Common myeloid progenitor, CD34-positive (primary cell): Measurements from ENCODE around the gene DIPK1A.
"Not testable (repeated sequence)": the region's sequence is repeated elsewhere in the genome, so short reads cannot be mapped to it uniquely, and the experiment has no call there.

Experiments used
- CTCF ChIA-PET: fragments of 350-600 bp; sonication (Branson Sonifier 250); formaldehyde crosslinking; loops from one replicate; lab custom pipeline; 2021; ENCODE audit warnings: antibody characterized with exemption; lab: Charles Lee
- POLR2A ChIA-PET: fragments of 350-600 bp; sonication (Branson Sonifier 250); formaldehyde crosslinking; loops from one replicate; lab custom pipeline; 2021; ENCODE audit warnings: antibody characterized with exemption; lab: Charles Lee
- DNase-seq, 3 donors: peaks; one replicate each; pipeline versions ENCODE4 v3.0.0 to v3.0.0-alpha.2; 2013
- H3K27ac ChIP-seq, 2 experiments: 1 replicate in 1 of 2; 2 replicates in 1 of 2; pipeline ENCODE4 v1.7.0; 2013; ENCODE audit warnings: inconsistent platforms in 2 of 2, low read length in 2 of 2, mild to moderate bottlenecking in 2 of 2, low read depth in 1 of 2, moderate library complexity in 1 of 2; ENCODE audit not compliant: severe bottlenecking in 2 of 2, insufficient read depth in 1 of 2, poor library complexity in 1 of 2
- H3K27me3 ChIP-seq, 5 experiments: replicated peaks in 2 of 5; 1 replicate in 3 of 5; 2 replicates in 2 of 5; pipeline versions ENCODE4 v1.6.1 to v1.7.0; 2013; ENCODE audit warnings: low read length in 4 of 5, mild to moderate bottlenecking in 2 of 5, moderate library complexity in 2 of 5, inconsistent platforms in 1 of 5; ENCODE audit not compliant: insufficient read depth in 5 of 5, control insufficient read depth in 4 of 5
- H3K36me3 ChIP-seq, 4 experiments: 1 replicate in 2 of 4; 2 replicates in 2 of 4; pipeline versions ENCODE4 v1.6.1 to v1.7.0; 2013; ENCODE audit warnings: low read length in 3 of 4, control low read depth in 1 of 4, mild to moderate bottlenecking in 1 of 4; ENCODE audit not compliant: control insufficient read depth in 4 of 4, insufficient read depth in 4 of 4
- H3K4me1 ChIP-seq, 4 experiments: 1 replicate in 3 of 4; 2 replicates in 1 of 4; pipeline versions ENCODE4 v1.6.1 to v1.7.1; 2013; ENCODE audit warnings: low read length in 3 of 4, mild to moderate bottlenecking in 3 of 4, control low read depth in 1 of 4, inconsistent platforms in 1 of 4, moderate library complexity in 1 of 4; ENCODE audit not compliant: control insufficient read depth in 4 of 4, insufficient read depth in 4 of 4; ENCODE audit errors: control extremely low read depth in 1 of 4
- H3K4me3 ChIP-seq, 7 experiments: 1 replicate in 4 of 7; 2 replicates in 3 of 7; pipeline versions ENCODE4 v1.5.1 to v1.7.0; 2013; ENCODE audit warnings: mild to moderate bottlenecking in 7 of 7, low read length in 6 of 7, moderate library complexity in 6 of 7, inconsistent platforms in 2 of 7, low read depth in 2 of 7, control low read depth in 1 of 7; ENCODE audit not compliant: insufficient read depth in 4 of 7, control insufficient read depth in 1 of 7; ENCODE audit errors: extremely low read depth in 1 of 7
- H3K9me3 ChIP-seq, 5 experiments: 1 replicate in 4 of 5; 2 replicates in 1 of 5; pipeline versions ENCODE4 v1.6.1 to v1.7.1; 2013; ENCODE audit warnings: low read length in 4 of 5, mild to moderate bottlenecking in 2 of 5, inconsistent platforms in 1 of 5, low read depth in 1 of 5, moderate library complexity in 1 of 5; ENCODE audit not compliant: control insufficient read depth in 4 of 5, insufficient read depth in 2 of 5; ENCODE audit errors: control extremely low read depth in 1 of 5
- WGBS: methylation state at CpG from one replicate; pipeline ENCODE4 v1.1.5; 2013; ENCODE audit not compliant: insufficient coverage; 5-methylcytosine and 5-hydroxymethylcytosine counted together

DIPK1A gene

GRCh38 chr1:92899780-92900179 is 61.5 kb downstream of the DIPK1A start:
- H3K4me3 ChIP-seq: no peak overlapping the region
- no peaks in the 10 kb centered on the region for H3K27me3 ChIP-seq
- no peak overlapping the region for H3K27ac ChIP-seq
- CTCF ChIA-PET: interaction anchor here (0.8 to 1.7 kb wide), 3 partner anchors 8 to 41 kb away, joined by 3 to 4 read pairs (median 3); no protein-coding TSS in a partner anchor
- POLR2A ChIA-PET: no interaction called here
- H3K36me3 ChIP-seq: no peaks in the 10 kb centered on the region
- no peak for DNase-seq
- peaks cover 0 to 21% (median 8%) of the 10 kb centered on the region in 5 experiments for H3K9me3 ChIP-seq
- no peaks in the 10 kb centered on the region for H3K4me1 ChIP-seq

- H3K4me1 ChIP-seq, POLR2A ChIA-PET, H3K4me3 ChIP-seq, DNase-seq, H3K27ac ChIP-seq, H3K36me3 ChIP-seq, H3K27me3 ChIP-seq: not testable (repeated sequence)
- peaks cover 0 to 21% (median 8%) of the 10 kb centered on the region in 5 experiments for H3K9me3 ChIP-seq
- CTCF ChIA-PET: interaction anchor here (1.7 kb wide), 1 partner anchor 18 kb away, joined by 4 read pairs; no protein-coding TSS in a partner anchor
- no CpG with 5 or more reads among the region's 2 CpGs for WGBS
Measured at GRCh38 chr1:92898053-92898452, 63.2 kb downstream of the DIPK1A start.

DNA sequence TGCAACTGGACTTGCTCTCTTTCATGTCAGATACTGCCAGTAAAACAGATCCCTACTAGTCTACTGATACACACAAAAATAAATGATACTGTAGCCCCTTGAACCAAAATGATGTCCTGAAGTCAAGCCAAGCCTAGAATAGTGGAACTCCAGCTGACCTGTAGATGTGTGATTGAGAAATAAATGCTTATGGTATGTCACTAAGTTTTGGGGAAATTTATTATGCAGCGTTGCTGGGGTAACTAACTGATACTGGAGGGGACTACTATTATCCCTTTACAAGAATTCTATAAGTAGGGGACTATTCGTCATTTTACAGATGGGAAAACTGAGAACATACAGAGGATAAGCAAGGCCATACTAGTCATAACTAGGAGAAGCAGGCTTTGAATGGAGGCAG is 73.8 kb downstream of the DIPK1A start:
- H3K9me3 ChIP-seq: peaks cover 0 to 10% (median 0%) of the 10 kb centered on the region in 5 experiments
- H3K27me3 ChIP-seq: no peaks in the 10 kb centered on the region
- POLR2A ChIA-PET: no interaction called here
- H3K36me3 ChIP-seq: no peaks in the 10 kb centered on the region
- 100% methylated on average over 1 of the region's 2 CpGs for WGBS
- CTCF ChIA-PET: interaction anchor here (1.1 kb wide), 1 partner anchor 107 kb away, joined by 3 read pairs; no protein-coding TSS in a partner anchor
- no peak overlapping the region for H3K4me3 ChIP-seq
- DNase-seq: no peak
- no peak overlapping the region for H3K27ac ChIP-seq
- no peaks in the 10 kb centered on the region for H3K4me1 ChIP-seq

DNA sequence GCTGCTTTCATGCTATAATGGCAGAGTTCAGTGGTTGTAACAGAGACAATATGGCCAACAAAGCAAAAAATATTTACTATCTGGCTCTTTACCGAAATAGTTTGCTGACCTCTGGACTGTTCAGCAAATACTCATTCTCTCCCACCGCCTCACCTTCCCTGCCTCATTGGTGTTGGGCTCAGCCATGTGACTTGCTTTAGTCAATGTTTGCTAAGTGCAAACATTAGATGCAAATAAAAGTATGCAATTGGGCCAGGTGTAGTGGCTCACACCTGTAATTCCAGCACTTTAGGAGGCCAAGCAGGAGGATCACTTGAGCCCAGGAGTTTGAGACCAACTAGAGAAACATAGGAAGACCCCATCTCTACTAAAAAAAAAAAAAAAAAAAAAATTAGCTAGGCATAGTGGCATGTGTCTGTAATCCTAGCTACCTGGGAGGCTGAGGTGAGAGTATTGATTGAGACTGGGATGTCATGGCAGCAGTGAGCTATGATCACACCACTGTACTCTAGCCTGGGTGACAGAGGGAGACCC is 74.3 kb downstream of the DIPK1A start:
- ChIA-PET CTCF (no interaction called here), POLR2A (no interaction called here)
- Histone ChIP-seq H3K27me3 (no peaks in the 10 kb centered on the region), H3K27ac (no peak overlapping the region), H3K9me3 (peaks cover 0 to 8% (median 0%) of the 10 kb centered on the region in 5 experiments), H3K36me3 (no peaks in the 10 kb centered on the region), H3K4me3 (no peak overlapping the region), H3K4me1 (no peaks in the 10 kb centered on the region)
- DNase-seq: no peak
- 100% methylated on average over 1 of the region's 2 CpGs for WGBS

GRCh38 chr1:92884195-92884594 is 77.1 kb downstream of the DIPK1A start:
- DNase-seq: no peak
- ChIA-PET CTCF (interaction anchor here (0.6 to 1.6 kb wide), 4 partner anchors 8 to 30 kb away, joined by 3 to 4 read pairs (median 3); no protein-coding TSS in a partner anchor), POLR2A (no interaction called here)
- Histone ChIP-seq H3K27ac (no peak overlapping the region), H3K27me3 (no peaks in the 10 kb centered on the region), H3K4me3 (no peak overlapping the region), H3K36me3 (no peaks in the 10 kb centered on the region), H3K4me1 (no peaks in the 10 kb centered on the region), H3K9me3 (peaks cover 0 to 3% (median 0%) of the 10 kb centered on the region in 5 experiments)
- 100% methylated on average over 1 of the region's 1 CpG for WGBS

DNA sequence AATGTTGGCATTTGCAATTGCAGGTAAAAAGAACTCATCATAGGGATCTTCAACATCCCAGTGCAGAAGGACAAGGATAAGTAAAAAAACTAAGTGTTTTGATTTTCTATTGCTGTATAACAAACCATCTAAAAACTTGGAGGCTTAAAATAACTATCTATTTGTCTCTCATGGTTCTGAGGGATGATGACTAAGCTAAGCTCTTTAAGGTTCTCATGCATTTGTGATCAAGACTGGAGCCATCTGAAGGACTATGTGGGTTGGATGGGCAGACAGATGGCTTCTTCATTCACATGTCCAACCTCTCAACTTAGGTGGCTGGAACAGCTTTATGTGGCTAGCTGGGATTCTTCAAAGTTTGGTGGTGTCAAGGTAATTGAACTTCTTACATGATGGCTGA is 78.0 kb downstream of the DIPK1A start:
- CTCF ChIA-PET: interaction anchor here (0.8 to 1.5 kb wide), 2 partner anchors 8 to 22 kb away, joined by 3 read pairs; no protein-coding TSS in a partner anchor
- no peak for DNase-seq
- H3K27me3 ChIP-seq: no peaks in the 10 kb centered on the region
- H3K4me3 ChIP-seq: no peak overlapping the region
- H3K27ac ChIP-seq: no peak overlapping the region
- no peaks in the 10 kb centered on the region for H3K36me3 ChIP-seq
- H3K9me3 ChIP-seq: no peaks in the 10 kb centered on the region
- POLR2A ChIA-PET: no interaction called here
- H3K4me1 ChIP-seq: no peaks in the 10 kb centered on the region

- H3K4me3 ChIP-seq: no peak overlapping the region
- H3K36me3 ChIP-seq: no peaks in the 10 kb centered on the region
- DNase-seq: peak in 2 of 3 donors; percentile 17 to 22
- 36% methylated on average over 1 of the region's 1 CpG for WGBS
- H3K27me3 ChIP-seq: no peaks in the 10 kb centered on the region
- H3K9me3 ChIP-seq: no peaks in the 10 kb centered on the region
- POLR2A ChIA-PET: no interaction called here
- H3K4me1 ChIP-seq: no peaks in the 10 kb centered on the region
- no peak overlapping the region for H3K27ac ChIP-seq
- CTCF ChIA-PET: interaction anchor here (1.2 kb wide), 1 partner anchor 77 kb away, joined by 3 read pairs; no protein-coding TSS in a partner anchor
Measured at GRCh38 chr1:92882819-92883218, 78.4 kb downstream of the DIPK1A start.
